GM23248 (cell line): ENCODE measurements around the gene TEX29.

Source experiments
- EZH2 ChIP-seq: fragments of 200-600 bp; sonication (generic); IDR thresholded peaks from 2 replicates; pipeline ENCODE4 v1.6.1; 2018; ENCODE audit warnings: antibody characterized with exemption, mild to moderate bottlenecking; ENCODE audit not compliant: insufficient read depth, poor library complexity, severe bottlenecking
- EZH2phosphoT487 ChIP-seq: fragments of 200-600 bp; sonication (generic); IDR thresholded peaks from 2 replicates; pipeline ENCODE4 v1.6.1; 2018; ENCODE audit warnings: antibody characterized with exemption, moderate library complexity, mild to moderate bottlenecking, low read depth; ENCODE audit not compliant: insufficient read depth

- TF ChIP-seq EZH2 (no peak), EZH2phosphoT487 (no peak)
Measured at GRCh38 chr13:111373486-111373885, 53.0 kb downstream of the TEX29 start.
